AG09309 (cell line): ENCODE data around the gene UMAD1.
A peak's percentile ranks its signal among the peaks of the same experiment; 100 is the strongest.

Experiments used
- DNase-seq: peaks from one replicate; pipeline ENCODE4 v3.0.0-alpha.2; 2010; ENCODE audit warnings: low read depth
- H3K4me3 ChIP-seq: 2 replicates; pipeline ENCODE4 v1.5.1; 2011; ENCODE audit warnings: mild to moderate bottlenecking, low read depth, low read length, moderate library complexity; ENCODE audit not compliant: control insufficient read depth
- TF ChIP-seq, protein P1 (sequence below): IDR thresholded peaks from 2 replicates; pipeline ENCODE4 v1.5.1; 2011; ENCODE audit warnings: mild to moderate bottlenecking, low read depth, low read length, inconsistent platforms; ENCODE audit not compliant: insufficient read depth, control insufficient read depth; ENCODE audit errors: missing control alignments

Gene UMAD1

DNA sequence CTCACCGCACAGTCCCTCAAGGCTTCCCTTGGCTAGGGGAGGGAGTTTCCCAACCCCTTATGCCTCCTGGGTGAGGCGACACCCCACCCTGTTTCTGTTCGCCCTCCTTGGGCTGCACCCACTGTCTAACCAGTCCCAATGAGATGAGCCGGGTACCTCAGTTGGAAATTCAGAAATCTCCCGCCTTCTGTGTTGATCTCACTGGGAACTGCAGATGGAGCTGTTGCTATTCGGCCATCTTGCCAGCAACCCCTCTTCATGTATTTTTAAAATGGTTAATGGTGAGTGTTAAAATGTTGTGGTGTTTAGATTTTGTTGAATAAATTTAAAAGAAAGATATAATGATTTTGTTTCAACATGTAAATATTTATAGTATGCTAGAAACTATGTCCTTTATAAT lies 22.0 kb downstream of the UMAD1 start:
- DNase-seq = no peak
- no peak overlapping the region for H3K4me3 ChIP-seq
- TF ChIP-seq, protein P1, sequence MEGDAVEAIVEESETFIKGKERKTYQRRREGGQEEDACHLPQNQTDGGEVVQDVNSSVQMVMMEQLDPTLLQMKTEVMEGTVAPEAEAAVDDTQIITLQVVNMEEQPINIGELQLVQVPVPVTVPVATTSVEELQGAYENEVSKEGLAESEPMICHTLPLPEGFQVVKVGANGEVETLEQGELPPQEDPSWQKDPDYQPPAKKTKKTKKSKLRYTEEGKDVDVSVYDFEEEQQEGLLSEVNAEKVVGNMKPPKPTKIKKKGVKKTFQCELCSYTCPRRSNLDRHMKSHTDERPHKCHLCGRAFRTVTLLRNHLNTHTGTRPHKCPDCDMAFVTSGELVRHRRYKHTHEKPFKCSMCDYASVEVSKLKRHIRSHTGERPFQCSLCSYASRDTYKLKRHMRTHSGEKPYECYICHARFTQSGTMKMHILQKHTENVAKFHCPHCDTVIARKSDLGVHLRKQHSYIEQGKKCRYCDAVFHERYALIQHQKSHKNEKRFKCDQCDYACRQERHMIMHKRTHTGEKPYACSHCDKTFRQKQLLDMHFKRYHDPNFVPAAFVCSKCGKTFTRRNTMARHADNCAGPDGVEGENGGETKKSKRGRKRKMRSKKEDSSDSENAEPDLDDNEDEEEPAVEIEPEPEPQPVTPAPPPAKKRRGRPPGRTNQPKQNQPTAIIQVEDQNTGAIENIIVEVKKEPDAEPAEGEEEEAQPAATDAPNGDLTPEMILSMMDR = peak; percentile 26

DNA sequence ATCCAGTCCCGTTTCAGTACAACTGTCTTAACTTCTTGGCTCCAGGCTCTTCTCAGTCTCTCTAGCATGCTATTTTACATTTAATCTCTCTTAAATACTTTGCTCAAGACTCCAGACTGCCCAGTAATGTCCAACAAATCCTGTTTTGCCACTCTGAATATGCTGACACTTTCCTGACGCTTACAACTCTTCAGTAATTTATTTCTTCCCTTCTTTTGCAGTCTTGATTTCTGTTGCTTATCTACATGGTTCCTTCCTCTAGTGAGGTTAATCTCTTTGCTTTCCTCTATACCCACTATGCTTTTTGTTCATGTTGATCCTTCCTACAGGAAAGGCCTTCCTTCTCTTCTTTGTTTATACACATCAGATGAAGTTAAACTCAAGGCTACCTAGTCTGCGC lies 23.7 kb downstream of the UMAD1 start:
- H3K4me3 ChIP-seq = no peak overlapping the region
- TF ChIP-seq, protein P1 = no peak
- DNase-seq = no peak

DNA sequence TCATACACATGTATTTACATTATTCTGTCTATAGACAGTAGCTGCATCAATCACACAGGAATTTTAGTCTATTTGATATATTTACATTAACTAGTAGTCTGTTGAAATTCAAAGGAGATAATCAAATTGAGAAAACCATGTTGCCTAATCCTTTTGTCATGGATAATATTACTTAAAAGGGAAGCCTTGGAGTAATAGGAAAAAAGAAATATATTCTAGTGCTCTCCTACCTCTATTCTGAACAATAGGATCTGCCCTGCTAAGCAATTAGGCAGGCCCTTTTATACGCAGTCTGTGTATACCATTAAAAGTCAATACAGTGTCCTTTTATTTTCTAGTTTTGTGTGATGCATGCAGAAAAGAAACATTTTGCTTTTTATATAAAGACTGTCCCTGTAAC lies 24.5 kb downstream of the UMAD1 start:
- TF ChIP-seq, protein P1 = no peak
- H3K4me3 ChIP-seq = no peak overlapping the region
- DNase-seq = no peak

DNA sequence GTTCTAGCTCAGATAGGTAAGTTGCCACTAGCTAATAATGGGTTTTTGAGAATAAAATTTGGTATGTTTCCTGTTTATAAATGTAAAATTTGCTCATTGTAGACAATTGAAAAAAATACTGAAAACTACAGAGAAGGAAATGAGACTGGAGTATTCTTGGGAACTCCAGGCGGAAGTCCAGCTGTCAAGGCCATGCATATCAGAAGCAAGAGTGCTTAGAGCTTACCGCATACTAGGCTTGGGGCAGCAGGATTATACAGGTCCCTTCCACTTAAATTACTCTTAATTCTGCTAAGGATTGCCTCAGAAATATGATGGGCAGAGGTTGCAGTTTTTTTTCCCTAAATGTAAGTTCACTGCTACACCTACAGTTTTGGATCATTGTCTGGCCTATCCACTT lies 26.6 kb downstream of the UMAD1 start:
- TF ChIP-seq, protein P1 = no peak
- DNase-seq = no peak
- no peak overlapping the region for H3K4me3 ChIP-seq

DNA sequence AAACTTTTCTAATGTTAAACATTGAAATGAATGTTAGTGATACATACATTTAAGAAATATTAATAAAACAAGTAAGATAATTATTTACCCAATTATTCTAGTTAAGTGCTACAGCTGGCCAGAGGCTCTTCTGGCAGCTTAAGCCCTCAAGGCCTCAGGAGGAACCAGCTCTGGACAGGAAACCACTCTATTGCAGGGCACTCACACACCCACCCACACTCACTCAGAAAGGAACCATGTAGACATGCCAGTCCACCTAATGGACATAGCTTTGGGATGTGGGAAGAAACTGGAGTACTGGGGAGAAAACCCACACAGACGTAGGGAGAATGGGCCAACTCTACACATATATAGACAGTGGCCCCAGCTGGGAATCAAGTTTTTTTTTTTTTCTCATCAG lies 28.2 kb downstream of the UMAD1 start:
- DNase-seq = no peak
- H3K4me3 ChIP-seq = no peak overlapping the region
- TF ChIP-seq, protein P1 = no peak

DNA sequence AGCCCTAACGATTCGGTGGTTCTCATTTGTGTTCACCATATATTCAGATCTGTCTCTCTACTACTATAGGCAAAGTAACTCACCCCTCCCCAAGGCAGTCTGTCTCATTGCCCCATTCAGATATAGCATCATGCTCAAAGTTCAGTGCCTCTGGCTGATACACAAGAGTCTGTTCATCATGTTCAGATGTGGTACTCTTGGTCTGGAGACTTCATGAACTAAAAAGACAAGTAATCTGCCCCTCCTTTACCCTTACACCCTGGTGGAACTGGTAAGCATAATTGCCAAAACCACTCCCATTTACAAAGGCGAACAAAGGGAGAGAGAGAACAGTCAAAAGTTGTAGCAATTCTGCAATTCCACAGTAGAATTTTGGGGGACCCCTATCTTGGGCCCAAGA lies 29.9 kb downstream of the UMAD1 start:
- TF ChIP-seq, protein P1 = no peak
- no peak for DNase-seq
- H3K4me3 ChIP-seq = no peak overlapping the region

DNA sequence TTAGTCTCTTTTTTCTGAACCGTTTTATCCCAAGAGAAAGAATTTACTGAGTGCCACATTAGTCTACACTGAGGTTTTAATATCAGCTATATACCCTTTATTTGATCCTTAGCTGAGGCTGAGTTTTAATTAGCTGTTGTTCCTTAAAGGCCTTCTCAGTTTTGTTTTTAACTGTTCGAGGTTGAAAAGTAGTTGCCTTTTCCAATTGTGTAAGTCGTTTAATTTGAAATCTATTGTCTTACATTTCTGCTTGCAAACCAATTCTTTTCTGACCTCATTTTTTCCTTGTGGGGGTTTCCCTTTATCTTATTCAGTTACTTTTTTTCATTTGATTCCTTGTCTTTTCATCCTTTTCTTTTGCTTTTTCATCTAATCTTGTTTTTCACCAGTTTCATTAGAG lies 30.8 kb downstream of the UMAD1 start:
- H3K4me3 ChIP-seq = no peak overlapping the region
- TF ChIP-seq, protein P1 = no peak
- DNase-seq = no peak
